CD14-positive monocyte (primary cell): ENCODE measurements around the gene PLSCR3. TPM values are rescaled to one million over a fixed set of nuclear protein-coding genes. Genes with fewer than 3 reads are reported as not detected.

Experiments used
- DNase-seq, 3 donors: peaks; one replicate each; pipeline ENCODE4 v3.0.0-alpha.2; 2011 to 2022
- H2AFZ ChIP-seq: 2 replicates; pipeline ENCODE4 v1.6.0; 2012; ENCODE audit warnings: mild to moderate bottlenecking, low read depth, low read length, inconsistent platforms; ENCODE audit not compliant: insufficient read depth, poor library complexity, severe bottlenecking
- H3K27ac ChIP-seq, 2 donors: 1 replicate in 1 of 2; 2 replicates in 1 of 2; pipeline ENCODE4 v1.5.1; 2012 to 2013; ENCODE audit warnings: low read length in 2 of 2, control low read depth in 1 of 2, inconsistent platforms in 1 of 2, low read depth in 1 of 2, mild to moderate bottlenecking in 1 of 2
- H3K27me3 ChIP-seq, 2 donors: one replicate each; pipeline versions ENCODE4 v1.6.0 to v1.6.1; 2011 to 2013; ENCODE audit warnings: low read length in 2 of 2; ENCODE audit not compliant: control insufficient read depth in 2 of 2, insufficient read depth in 2 of 2
- H3K36me3 ChIP-seq, 2 donors: replicated peaks in 1 of 2; 1 replicate in 1 of 2; 2 replicates in 1 of 2; pipeline versions ENCODE4 v1.5.1 to v1.6.1; 2012 to 2013; ENCODE audit warnings: low read length in 2 of 2, control low read depth in 1 of 2, inconsistent platforms in 1 of 2, mild to moderate bottlenecking in 1 of 2; ENCODE audit not compliant: insufficient read depth in 2 of 2, control insufficient read depth in 1 of 2
- H3K4me1 ChIP-seq, 2 donors: 1 replicate in 1 of 2; 2 replicates in 1 of 2; pipeline versions ENCODE4 v1.5.1 to v1.6.1; 2012 to 2013; ENCODE audit warnings: low read length in 2 of 2, control low read depth in 1 of 2, inconsistent platforms in 1 of 2, mild to moderate bottlenecking in 1 of 2, moderate library complexity in 1 of 2; ENCODE audit not compliant: insufficient read depth in 2 of 2, control insufficient read depth in 1 of 2
- H3K4me2 ChIP-seq: replicated peaks from 2 replicates; pipeline ENCODE3; 2012; ENCODE audit warnings: low read length, moderate library complexity, mild to moderate bottlenecking; ENCODE audit not compliant: poor library complexity, severe bottlenecking; ENCODE audit errors: extremely low read depth
- H3K4me3 ChIP-seq, 3 experiments: fragments of 200-600 bp in 1 of 3; sonication (generic) in 1 of 3; replicated peaks in 1 of 3; 1 replicate in 2 of 3; 2 replicates in 1 of 3; pipeline ENCODE4 v1.5.1; 2011 to 2013; ENCODE audit warnings: low read length in 3 of 3, mild to moderate bottlenecking in 3 of 3, control low read depth in 2 of 3, low read depth in 2 of 3, inconsistent platforms in 1 of 3, moderate library complexity in 1 of 3
- H3K79me2 ChIP-seq: 2 replicates; pipeline ENCODE4 v1.6.0; 2012; ENCODE audit warnings: mild to moderate bottlenecking, control low read depth, inconsistent platforms, low read length, moderate library complexity; ENCODE audit not compliant: insufficient read depth
- H3K9ac ChIP-seq: 2 replicates; pipeline ENCODE4 v1.6.0; 2017; ENCODE audit warnings: low read length, mild to moderate bottlenecking; ENCODE audit not compliant: insufficient read depth, poor library complexity, severe bottlenecking
- H3K9me3 ChIP-seq, 2 donors: replicated peaks in 1 of 2; 1 replicate in 1 of 2; 2 replicates in 1 of 2; pipeline versions ENCODE4 v1.5.1 to v1.6.1; 2012 to 2013; ENCODE audit warnings: low read length in 2 of 2, control low read depth in 1 of 2; ENCODE audit not compliant: control insufficient read depth in 1 of 2, insufficient read depth in 1 of 2
- H4K20me1 ChIP-seq: 2 replicates; pipeline ENCODE4 v1.6.0; 2012; ENCODE audit warnings: mild to moderate bottlenecking, low read length, control low read depth, moderate library complexity; ENCODE audit not compliant: insufficient read depth
- H3K27ac Mint-ChIP-seq, 7 donors: one replicate each; pipeline ENCODE4 v1.8.0; 2020; ENCODE audit warnings: mild to moderate bottlenecking in 7 of 7, mixed read lengths in 7 of 7, moderate library complexity in 6 of 7, inconsistent platforms in 2 of 7
- H3K27me3 Mint-ChIP-seq, 3 donors: one replicate each; pipeline ENCODE4 v1.8.0; 2021 to 2022; ENCODE audit warnings: low read depth in 3 of 3, mild to moderate bottlenecking in 3 of 3, mixed read lengths in 3 of 3, moderate library complexity in 3 of 3, inconsistent platforms in 1 of 3
- H3K36me3 Mint-ChIP-seq, 2 donors: one replicate each; pipeline ENCODE4 v1.8.0; 2020; ENCODE audit warnings: mixed read lengths in 2 of 2, inconsistent platforms in 1 of 2, mild to moderate bottlenecking in 1 of 2
- H3K4me1 Mint-ChIP-seq: one replicate; pipeline ENCODE4 v1.8.0; 2020; ENCODE audit warnings: mild to moderate bottlenecking, mixed read lengths
- H3K4me3 Mint-ChIP-seq, 2 donors: one replicate each; pipeline ENCODE4 v1.8.0; 2020; ENCODE audit warnings: mild to moderate bottlenecking in 2 of 2, mixed read lengths in 2 of 2, moderate library complexity in 1 of 2
- H3K9me3 Mint-ChIP-seq, 7 donors: one replicate each; pipeline ENCODE4 v1.8.0; 2020 to 2022; ENCODE audit warnings: mixed read lengths in 7 of 7, mild to moderate bottlenecking in 6 of 7, moderate library complexity in 6 of 7, inconsistent platforms in 2 of 7
- CTCF ChIP-seq: fragments of 200-600 bp; IDR thresholded peaks from one replicate; pipeline ENCODE4 v1.8.0; 2022; ENCODE audit warnings: antibody characterized with exemption, mild to moderate bottlenecking
- WGBS: methylation state at CpG from one replicate; pipeline ENCODE4 v1.1.5; 2013; ENCODE audit warnings: missing lambda C conversion rate; ENCODE audit not compliant: insufficient coverage; 5-methylcytosine and 5-hydroxymethylcytosine counted together
- intact Hi-C, 2 donors: fragments of 100-400 bp; cut with micrococcal nuclease; formaldehyde crosslinking; loops; one replicate each; pipeline versions ENCODE4 v1.15.0 to v1.15.1; 2023
- polyA plus RNA-seq, 3 donors: library from polyadenylated mRNA; depleted of rRNA in 1 of 3; unstranded in 2 of 3; stranded (reverse) in 1 of 3; fragments of 300-500 nt in 2 of 3; fragments of >200 nt in 1 of 3; fragmentation: Illumina TruSeq in 2 of 3; gene quantifications; 1 replicate in 2 of 3; 2 replicates in 1 of 3; pipeline ENCODE4 v1.2.3, GENCODE V29; 2012 to 2021

Gene PLSCR3
- polyA plus RNA-seq, 3 donors = 37.6 to 70.4 (median 45.7) TPM

- peaks cover 6 to 9% of the 10 kb centered on the region in 2 donors for H3K36me3 ChIP-seq
- peaks cover 3 to 6% (median 3%) of the 10 kb centered on the region in 3 donors for H3K27me3 Mint-ChIP-seq
- intact Hi-C loops = loop anchor here (5.0 to 10.0 kb wide), 3 partner anchors 39 to 212 kb away; partner anchors contain the start of genes PLSCR3 (in 1 of the 2), POLR2A (in 1 of the 2), SENP3 (in 1 of the 2) and SLC35G6 (in 1 of the 2)
- H3K36me3 Mint-ChIP-seq = peaks cover 9 to 11% of the 10 kb centered on the region in 2 donors
- WGBS = 96% methylated on average over 28 of the region's 37 CpGs
- H3K27ac Mint-ChIP-seq = peak overlapping the region in 2 of 7 donors; percentile 70 to 80
- H3K9me3 Mint-ChIP-seq = peaks cover 0 to 2% (median 0%) of the 10 kb centered on the region in 7 donors
- peak overlapping the region; percentile 89 to 94 for H3K4me3 Mint-ChIP-seq
- H2AFZ ChIP-seq = no peak overlapping the region
- peaks cover 40% of the 10 kb centered on the region for H3K4me1 Mint-ChIP-seq
- peaks cover 28 to 54% of the 10 kb centered on the region in 2 donors for H3K4me1 ChIP-seq
- peak overlapping the region in 1 of 3 experiments; percentile 88 for H3K4me3 ChIP-seq
- no peaks in the 10 kb centered on the region for H3K9me3 ChIP-seq
- no peaks in the 10 kb centered on the region for H3K27me3 ChIP-seq
- H3K27ac ChIP-seq = no peak overlapping the region
- DNase-seq = no peak
- no peaks in the 10 kb centered on the region for H3K79me2 ChIP-seq
- H3K4me2 ChIP-seq = peak overlapping the region; percentile 91
- H4K20me1 ChIP-seq = peaks cover 30% of the 10 kb centered on the region
- no peak for TF ChIP-seq CTCF
- no peak overlapping the region for H3K9ac ChIP-seq
These were observed 41.3 kb downstream of the PLSCR3 start for GRCh38 chr17:7352910-7353635.

- Histone ChIP-seq H3K4me1 (peaks cover 28 to 54% of the 10 kb centered on the region in 2 donors), H4K20me1 (peaks cover 31% of the 10 kb centered on the region), H3K27ac (peak overlapping the region; percentile 55 to 81), H3K4me2 (peak overlapping the region; percentile 91), H3K79me2 (no peaks in the 10 kb centered on the region), H3K9ac (peak overlapping the region; percentile 83), H2AFZ (peak overlapping the region; percentile 88), H3K27me3 (no peaks in the 10 kb centered on the region), H3K36me3 (peaks cover 12 to 15% of the 10 kb centered on the region in 2 donors), H3K9me3 (no peaks in the 10 kb centered on the region), H3K4me3 (peak overlapping the region; percentile 76 to 90 (median 88))
- Mint-ChIP-seq H3K4me3 (peak overlapping the region; percentile 89 to 94), H3K27ac (peak overlapping the region; percentile 64 to 90 (median 86)), H3K36me3 (peaks cover 13 to 17% of the 10 kb centered on the region in 2 donors), H3K27me3 (peaks cover 3 to 6% (median 3%) of the 10 kb centered on the region in 3 donors), H3K9me3 (peaks cover 0 to 2% (median 0%) of the 10 kb centered on the region in 7 donors), H3K4me1 (peaks cover 40% of the 10 kb centered on the region)
- intact Hi-C loops = loop anchor here (5.0 to 10.0 kb wide), 3 partner anchors 40 to 212 kb away; partner anchors contain the start of genes PLSCR3 (in 1 of the 2), POLR2A (in 1 of the 2), SENP3 (in 1 of the 2) and SLC35G6 (in 1 of the 2)
- TF ChIP-seq CTCF = no peak
- 23% methylated on average over 10 of the region's 10 CpGs for WGBS
- DNase-seq = no peak
These were observed 41.8 kb downstream of the PLSCR3 start for GRCh38 chr17:7352503-7352889.
